ENCODE measurements around the gene RLN3.

DNA sequence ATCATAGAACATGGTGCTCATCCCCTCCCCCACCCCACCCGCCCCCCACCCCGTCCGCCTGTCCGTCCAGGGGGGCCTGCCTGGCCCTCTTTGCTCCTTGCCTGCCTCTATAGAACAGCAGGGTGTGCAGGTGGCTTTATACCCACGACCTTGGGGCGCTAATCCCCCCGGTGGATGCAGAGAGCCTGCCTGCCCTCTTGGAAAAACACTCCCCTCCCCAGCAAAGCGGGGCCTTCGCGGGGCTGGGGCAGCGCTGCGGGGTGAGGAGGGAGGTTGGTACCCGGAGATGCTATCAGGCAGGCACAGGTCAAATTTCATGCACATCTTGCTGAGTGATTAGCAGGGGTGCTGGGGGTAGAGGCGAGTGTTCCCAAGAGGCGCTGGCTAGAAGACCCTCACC lies 43.8 kb upstream of the RLN3 start:
- TF ChIP-seq, protein P1, sequence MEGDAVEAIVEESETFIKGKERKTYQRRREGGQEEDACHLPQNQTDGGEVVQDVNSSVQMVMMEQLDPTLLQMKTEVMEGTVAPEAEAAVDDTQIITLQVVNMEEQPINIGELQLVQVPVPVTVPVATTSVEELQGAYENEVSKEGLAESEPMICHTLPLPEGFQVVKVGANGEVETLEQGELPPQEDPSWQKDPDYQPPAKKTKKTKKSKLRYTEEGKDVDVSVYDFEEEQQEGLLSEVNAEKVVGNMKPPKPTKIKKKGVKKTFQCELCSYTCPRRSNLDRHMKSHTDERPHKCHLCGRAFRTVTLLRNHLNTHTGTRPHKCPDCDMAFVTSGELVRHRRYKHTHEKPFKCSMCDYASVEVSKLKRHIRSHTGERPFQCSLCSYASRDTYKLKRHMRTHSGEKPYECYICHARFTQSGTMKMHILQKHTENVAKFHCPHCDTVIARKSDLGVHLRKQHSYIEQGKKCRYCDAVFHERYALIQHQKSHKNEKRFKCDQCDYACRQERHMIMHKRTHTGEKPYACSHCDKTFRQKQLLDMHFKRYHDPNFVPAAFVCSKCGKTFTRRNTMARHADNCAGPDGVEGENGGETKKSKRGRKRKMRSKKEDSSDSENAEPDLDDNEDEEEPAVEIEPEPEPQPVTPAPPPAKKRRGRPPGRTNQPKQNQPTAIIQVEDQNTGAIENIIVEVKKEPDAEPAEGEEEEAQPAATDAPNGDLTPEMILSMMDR (optimal IDR thresholded peaks at IDR 0.05 in 1 of 3, IDR thresholded peaks at IDR 0.05 in 1 of 3, conservative IDR thresholded peaks at IDR 0.05 in 1 of 3; ENCODE audit: extremely low read depth in 1 of 3, insufficient read depth in 2 of 3, low read length in 3 of 3), result no peak
- no peak for TF ChIP-seq EZH2 (IDR thresholded peaks at IDR 0.05; ENCODE audit: low read length)

All from keratinocyte (primary cell).